Neural progenitor cell (in vitro differentiated cells): Measurements from ENCODE around the gene SSBP2.

Source experiments
- CTCF ChIP-seq: fragments of 200-600 bp; sonication (generic); IDR thresholded peaks from 2 replicates; pipeline ENCODE4 v1.5.1; 2017; ENCODE audit warnings: antibody characterized with exemption, mild to moderate bottlenecking
- EZH2 ChIP-seq: fragments of 200-600 bp; sonication (generic); IDR thresholded peaks from 2 replicates; pipeline ENCODE4 v1.6.1; 2017; ENCODE audit warnings: antibody characterized with exemption, mild to moderate bottlenecking, moderate library complexity
- EZH2phosphoT487 ChIP-seq: fragments of 200-600 bp; sonication (generic); IDR thresholded peaks from 2 replicates; pipeline ENCODE4 v1.6.1; 2017; ENCODE audit warnings: antibody characterized with exemption

- TF ChIP-seq CTCF (no peak), EZH2 (no peak), EZH2phosphoT487 (no peak)
Observed at GRCh38 chr5:81417052-81417451, 333.8 kb downstream of the SSBP2 start.
